ENCODE results near the gene SOHLH2. TPM values are rescaled to one million over a fixed set of nuclear protein-coding genes. Genes with fewer than 3 reads are reported as not detected.

SOHLH2 gene
- total RNA-seq, 1 donor from 2014 or later, result not detected

- TF ChIP-seq CTCF (IDR thresholded peaks at IDR 0.05), result no peak
- Histone ChIP-seq H3K27ac (no peak overlapping the region), H3K4me3 (no peak overlapping the region), H3K9me3 (no peaks in the 10 kb centered on the region), H3K36me3 (no peaks in the 10 kb centered on the region), H3K4me1 (no peaks in the 10 kb centered on the region), H3K27me3 (no peaks in the 10 kb centered on the region)
- no peak for DNase-seq
- intact Hi-C loops (cut with DNase I), result no loop called here
- no peak for ATAC-seq
These were observed 37.2 kb upstream of the SOHLH2 start for GRCh38 chr13:36251526-36251925.

GRCh38 chr13:36251017-36251416 lies 36.7 kb upstream of the SOHLH2 start:
- no peaks in the 10 kb centered on the region for H3K4me1 ChIP-seq
- TF ChIP-seq CTCF (IDR thresholded peaks at IDR 0.05), result no peak
- intact Hi-C loops (cut with DNase I), result no loop called here
- H3K36me3 ChIP-seq, result no peaks in the 10 kb centered on the region
- no peak overlapping the region for H3K27ac ChIP-seq
- H3K27me3 ChIP-seq, result no peaks in the 10 kb centered on the region
- DNase-seq (no peak), ATAC-seq (no peak)
- H3K4me3 ChIP-seq, result no peak overlapping the region
- no peaks in the 10 kb centered on the region for H3K9me3 ChIP-seq

GRCh38 chr13:36248700-36249099 lies 34.3 kb upstream of the SOHLH2 start:
- no peaks in the 10 kb centered on the region for H3K4me1 ChIP-seq
- DNase-seq, result no peak

GRCh38 chr13:36244990-36245389 lies 30.6 kb upstream of the SOHLH2 start:
- Histone ChIP-seq H3K27ac (no peak overlapping the region), H3K36me3 (no peaks in the 10 kb centered on the region), H3K27me3 (no peaks in the 10 kb centered on the region), H3K4me1 (no peaks in the 10 kb centered on the region), H3K9me3 (no peaks in the 10 kb centered on the region), H3K4me3 (no peak overlapping the region)
- ATAC-seq, result no peak
- no peak for DNase-seq
- intact Hi-C loops (cut with DNase I), result no loop called here
- no peak for TF ChIP-seq CTCF (IDR thresholded peaks at IDR 0.05)

More at GRCh38 chr13:36248700-36249099, 34.3 kb upstream of the SOHLH2 start:
- no peaks in the 10 kb centered on the region for H3K27me3 ChIP-seq
- no peak for TF ChIP-seq CTCF (IDR thresholded peaks at IDR 0.05)
- no peak overlapping the region for H3K27ac ChIP-seq
- no peak for ATAC-seq
- intact Hi-C loops (cut with DNase I), result no loop called here
- H3K36me3 ChIP-seq, result no peaks in the 10 kb centered on the region
- H3K4me3 ChIP-seq, result no peak overlapping the region
- H3K9me3 ChIP-seq, result no peaks in the 10 kb centered on the region

- no peak for ATAC-seq
- Histone ChIP-seq H3K36me3 (no peaks in the 10 kb centered on the region), H3K4me3 (no peak overlapping the region), H3K27me3 (no peaks in the 10 kb centered on the region), H3K27ac (no peak overlapping the region), H3K4me1 (no peaks in the 10 kb centered on the region), H3K9me3 (no peaks in the 10 kb centered on the region)
- no peak for TF ChIP-seq CTCF (IDR thresholded peaks at IDR 0.05)
- no peak for DNase-seq
- intact Hi-C loops (cut with DNase I), result no loop called here
These were observed 29.7 kb upstream of the SOHLH2 start for GRCh38 chr13:36244073-36244472.

- DNase-seq (no peak), ATAC-seq (no peak)
- H3K9me3 ChIP-seq, result no peaks in the 10 kb centered on the region
- no peak for TF ChIP-seq CTCF (IDR thresholded peaks at IDR 0.05)
- no peak overlapping the region for H3K27ac ChIP-seq
- intact Hi-C loops (cut with DNase I), result no loop called here
- no peaks in the 10 kb centered on the region for H3K36me3 ChIP-seq
- no peaks in the 10 kb centered on the region for H3K4me1 ChIP-seq
- H3K4me3 ChIP-seq, result no peak overlapping the region
- H3K27me3 ChIP-seq, result no peaks in the 10 kb centered on the region
These were observed 28.4 kb upstream of the SOHLH2 start for GRCh38 chr13:36242761-36243160.

Data from upper lobe of right lung (tissue), 1 donor.